DOHH2 (cell line): Measurements from ENCODE around the gene GNA14.

Source experiments
- H3F3A ChIP-seq: fragments of 200-600 bp; sonication (generic), shearing (Covaris generic); 2 replicates; pipeline ENCODE4 v1.6.0; 2016; ENCODE audit warnings: antibody characterized with exemption, mild to moderate bottlenecking; ENCODE audit not compliant: control insufficient read depth, insufficient read depth
- H3K27ac ChIP-seq: fragments of 200-600 bp; sonication (generic); 2 replicates; pipeline ENCODE4 v1.5.1; 2014; ENCODE audit warnings: low read depth, mild to moderate bottlenecking, low read length, moderate library complexity
- H3K27me3 ChIP-seq: fragments of 200-600 bp; sonication (generic); 2 replicates; pipeline ENCODE4 v1.6.1; 2014; ENCODE audit warnings: mild to moderate bottlenecking, low read length, mixed read lengths; ENCODE audit not compliant: control insufficient read depth
- H3K36me3 ChIP-seq: fragments of 200-600 bp; sonication (generic); 2 replicates; pipeline ENCODE4 v1.6.1; 2014; ENCODE audit warnings: mild to moderate bottlenecking, low read length, moderate library complexity, mixed read lengths; ENCODE audit not compliant: control insufficient read depth
- H3K4me1 ChIP-seq: fragments of 200-600 bp; sonication (generic); 2 replicates; pipeline ENCODE4 v1.6.1; 2014; ENCODE audit warnings: mild to moderate bottlenecking, low read length, mixed read lengths; ENCODE audit not compliant: control insufficient read depth
- H3K4me2 ChIP-seq: fragments of 200-600 bp; sonication (generic); 2 replicates; pipeline ENCODE4 v1.6.0; 2014; ENCODE audit warnings: mild to moderate bottlenecking, low read length, moderate library complexity
- H3K4me3 ChIP-seq: fragments of 200-600 bp; sonication (generic); 2 replicates; pipeline ENCODE4 v1.5.1; 2014; ENCODE audit warnings: mild to moderate bottlenecking, low read length, mixed read lengths
- H3K79me2 ChIP-seq: fragments of 200-600 bp; sonication (generic); 2 replicates; pipeline ENCODE4 v1.6.1; 2014; ENCODE audit warnings: mild to moderate bottlenecking, low read length, mixed read lengths; ENCODE audit not compliant: control insufficient read depth
- H3K9me2 ChIP-seq: fragments of 200-600 bp; sonication (generic); replicated peaks from 2 replicates; pipeline ENCODE4 v1.6.1; 2014; ENCODE audit warnings: mild to moderate bottlenecking, low read length, mixed read lengths; ENCODE audit not compliant: control insufficient read depth
- H3K9me3 ChIP-seq: fragments of 200-600 bp; sonication (generic); 2 replicates; pipeline ENCODE4 v1.6.1; 2014; ENCODE audit warnings: antibody characterized with exemption, low read length, mixed read lengths; ENCODE audit not compliant: control insufficient read depth, insufficient read depth
- H4K20me1 ChIP-seq: fragments of 200-600 bp; sonication (generic); 2 replicates; pipeline ENCODE4 v1.6.0; 2014; ENCODE audit warnings: low read depth, mild to moderate bottlenecking, antibody characterized with exemption, low read length, moderate library complexity; ENCODE audit not compliant: control insufficient read depth, insufficient read depth
- EZH2phosphoT487 ChIP-seq: fragments of 200-600 bp; sonication (generic); IDR thresholded peaks from 2 replicates; pipeline ENCODE4 v1.6.1; 2017; ENCODE audit warnings: borderline replicate concordance, mild to moderate bottlenecking, antibody characterized with exemption, low read length, moderate library complexity, mixed read lengths
- TF ChIP-seq, protein P1 (sequence below): fragments of 200-600 bp; sonication (generic); IDR thresholded peaks from one replicate; pipeline ENCODE4 v1.5.1; 2014; ENCODE audit warnings: antibody characterized with exemption, mild to moderate bottlenecking, low read depth, low read length; ENCODE audit not compliant: poor library complexity, severe bottlenecking

The GNA14 gene

DNA sequence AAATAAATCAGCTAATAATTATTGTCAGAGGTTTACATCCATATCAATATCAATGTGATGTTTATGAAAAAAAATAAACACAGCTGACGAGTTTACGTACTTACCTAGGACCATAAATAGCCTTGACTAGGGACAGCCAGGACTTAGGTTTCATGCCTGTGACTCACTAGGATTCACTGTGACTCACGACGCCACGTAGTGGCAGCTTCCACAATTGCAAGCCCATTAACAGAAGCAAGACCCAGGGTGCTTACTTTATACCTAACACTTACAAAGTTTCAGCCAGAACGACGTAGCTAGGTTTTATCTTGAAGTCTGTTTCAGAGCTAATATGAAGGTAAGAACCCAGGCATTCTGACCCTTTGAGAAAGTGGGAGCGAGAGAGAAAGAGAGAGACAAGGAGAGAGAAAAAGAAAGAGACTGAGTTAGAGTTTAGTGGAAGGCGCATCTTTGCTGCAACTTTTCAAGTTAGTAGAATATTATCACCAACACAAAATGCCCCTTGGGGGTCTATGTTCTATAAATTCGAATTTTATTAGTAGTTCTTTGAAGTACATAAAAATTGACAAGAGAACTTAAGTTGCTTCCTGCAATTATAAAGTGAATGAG lies 191.2 kb downstream of the GNA14 start:
- Histone ChIP-seq H3K4me3 (no peak overlapping the region), H3K27me3 (peaks cover 7% of the 10 kb centered on the region; the same call in 1 of the 2 replicates), H3K79me2 (no peaks in the 10 kb centered on the region), H3K9me2 (no peaks in the 10 kb centered on the region), H3K9me3 (no peaks in the 10 kb centered on the region), H3K27ac (no peak overlapping the region), H3K4me2 (no peak overlapping the region), H3K4me1 (no peaks in the 10 kb centered on the region), H4K20me1 (no peaks in the 10 kb centered on the region), H3F3A (no peaks in the 10 kb centered on the region), H3K36me3 (no peaks in the 10 kb centered on the region)
- TF ChIP-seq, protein P1, sequence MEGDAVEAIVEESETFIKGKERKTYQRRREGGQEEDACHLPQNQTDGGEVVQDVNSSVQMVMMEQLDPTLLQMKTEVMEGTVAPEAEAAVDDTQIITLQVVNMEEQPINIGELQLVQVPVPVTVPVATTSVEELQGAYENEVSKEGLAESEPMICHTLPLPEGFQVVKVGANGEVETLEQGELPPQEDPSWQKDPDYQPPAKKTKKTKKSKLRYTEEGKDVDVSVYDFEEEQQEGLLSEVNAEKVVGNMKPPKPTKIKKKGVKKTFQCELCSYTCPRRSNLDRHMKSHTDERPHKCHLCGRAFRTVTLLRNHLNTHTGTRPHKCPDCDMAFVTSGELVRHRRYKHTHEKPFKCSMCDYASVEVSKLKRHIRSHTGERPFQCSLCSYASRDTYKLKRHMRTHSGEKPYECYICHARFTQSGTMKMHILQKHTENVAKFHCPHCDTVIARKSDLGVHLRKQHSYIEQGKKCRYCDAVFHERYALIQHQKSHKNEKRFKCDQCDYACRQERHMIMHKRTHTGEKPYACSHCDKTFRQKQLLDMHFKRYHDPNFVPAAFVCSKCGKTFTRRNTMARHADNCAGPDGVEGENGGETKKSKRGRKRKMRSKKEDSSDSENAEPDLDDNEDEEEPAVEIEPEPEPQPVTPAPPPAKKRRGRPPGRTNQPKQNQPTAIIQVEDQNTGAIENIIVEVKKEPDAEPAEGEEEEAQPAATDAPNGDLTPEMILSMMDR = peak; percentile 83
- TF ChIP-seq EZH2phosphoT487 = no peak

DNA sequence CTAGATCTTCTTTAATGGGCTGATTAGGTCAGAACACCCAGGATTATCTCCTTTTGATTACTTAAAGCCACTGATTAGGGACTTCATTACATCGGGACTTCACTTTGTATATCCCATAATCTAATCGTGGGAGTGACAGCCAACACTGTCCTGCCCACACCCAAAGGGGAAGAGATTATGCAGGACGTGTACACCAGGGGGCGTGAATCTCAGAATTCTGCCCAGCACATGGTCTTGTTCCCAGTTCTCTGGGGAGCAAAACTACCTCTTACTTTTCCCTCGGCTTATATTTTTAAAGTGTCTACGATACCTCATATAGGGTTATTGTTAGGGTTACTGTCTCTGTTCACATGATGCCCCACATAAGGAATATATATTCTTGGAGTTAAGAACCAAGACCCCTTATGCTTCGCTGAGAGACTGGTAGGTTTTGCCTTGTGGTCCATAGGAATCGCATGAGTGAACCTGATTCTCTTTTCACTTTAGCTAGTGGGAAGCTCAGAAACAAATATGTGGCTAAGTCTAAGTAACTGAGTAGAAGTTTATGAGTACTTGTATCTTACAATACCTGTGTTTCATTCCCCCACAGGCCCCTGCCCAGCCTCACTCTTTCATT lies 192.7 kb downstream of the GNA14 start:
- H3F3A ChIP-seq = no peaks in the 10 kb centered on the region
- no peak overlapping the region for H3K4me3 ChIP-seq
- no peak for TF ChIP-seq EZH2phosphoT487
- TF ChIP-seq, protein P1 = peak; percentile 66
- no peak overlapping the region for H3K27ac ChIP-seq
- peaks cover 7% of the 10 kb centered on the region; the same call in 1 of the 2 replicates for H3K27me3 ChIP-seq
- no peaks in the 10 kb centered on the region for H3K4me1 ChIP-seq
- H3K9me2 ChIP-seq = no peaks in the 10 kb centered on the region
- no peak overlapping the region for H3K4me2 ChIP-seq
- H3K9me3 ChIP-seq = no peaks in the 10 kb centered on the region
- no peaks in the 10 kb centered on the region for H4K20me1 ChIP-seq
- H3K36me3 ChIP-seq = no peaks in the 10 kb centered on the region
- H3K79me2 ChIP-seq = no peaks in the 10 kb centered on the region

DNA sequence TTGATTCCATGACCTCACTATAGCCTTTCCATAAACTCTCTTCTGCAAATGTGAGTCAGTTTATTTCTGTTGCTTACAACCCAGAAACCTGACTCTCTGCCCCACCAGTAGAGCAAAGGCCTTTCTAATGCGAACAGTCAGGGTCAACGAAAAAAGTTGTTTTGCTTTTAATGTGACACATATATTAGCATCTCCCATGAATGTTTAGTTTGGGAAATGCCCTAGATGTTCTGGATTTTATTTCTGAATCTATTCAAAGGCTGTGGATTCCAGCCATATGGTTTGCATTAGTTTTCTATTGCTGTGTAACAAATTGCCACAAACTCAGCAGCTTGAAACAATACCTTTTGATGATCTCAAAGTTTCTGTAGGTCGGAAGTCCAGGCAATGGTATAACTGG lies 193.5 kb downstream of the GNA14 start:
- no peak overlapping the region for H3K27ac ChIP-seq
- no peaks in the 10 kb centered on the region for H3K9me3 ChIP-seq
- no peak for TF ChIP-seq EZH2phosphoT487
- TF ChIP-seq, protein P1 = no peak
- peaks cover 7% of the 10 kb centered on the region; the same call in 1 of the 2 replicates for H3K27me3 ChIP-seq
- no peaks in the 10 kb centered on the region for H3K79me2 ChIP-seq
- H3K9me2 ChIP-seq = no peaks in the 10 kb centered on the region
- H3K4me1 ChIP-seq = no peaks in the 10 kb centered on the region
- no peaks in the 10 kb centered on the region for H3K36me3 ChIP-seq
- H3F3A ChIP-seq = no peaks in the 10 kb centered on the region
- H3K4me2 ChIP-seq = no peak overlapping the region
- no peak overlapping the region for H3K4me3 ChIP-seq
- H4K20me1 ChIP-seq = no peaks in the 10 kb centered on the region
